GM23338 (cell line): ENCODE data around the gene DUSP15. TPM values are rescaled to one million over a fixed set of nuclear protein-coding genes. Genes with fewer than 3 reads are reported as not detected.
A peak's percentile ranks its signal among the peaks of the same experiment; 100 is the strongest.

Source experiments
- ATAC-seq: fragments of 200-7000 bp; cut with Tn5 transposase; 3 replicates; pipeline ENCODE4 v1.9.1; 2020
- DNase-seq: peaks from one replicate; pipeline ENCODE4 v3.0.0-alpha.2; 2015; ENCODE audit warnings: low spot score
- H2AFZ ChIP-seq: fragments of 200-600 bp; sonication (generic); 2 replicates; pipeline ENCODE4 v1.8.0; 2016; ENCODE audit warnings: antibody characterized with exemption, mild to moderate bottlenecking, moderate library complexity
- H3F3A ChIP-seq: fragments of 200-600 bp; sonication (generic); replicated peaks from 2 replicates; pipeline ENCODE4 v1.8.0; 2017; ENCODE audit warnings: antibody characterized with exemption, mixed run types, low read depth
- H3K27ac ChIP-seq: fragments of 200-600 bp; sonication (generic); 2 replicates; pipeline ENCODE4 v1.6.1; 2016; ENCODE audit warnings: low read depth
- H3K27me3 ChIP-seq: fragments of 200-600 bp; sonication (generic); 2 replicates; pipeline ENCODE4 v1.8.0; 2016; ENCODE audit warnings: mild to moderate bottlenecking, mixed run types, moderate library complexity; ENCODE audit not compliant: insufficient read depth
- H3K36me3 ChIP-seq: fragments of 200-600 bp; sonication (generic); 2 replicates; pipeline ENCODE4 v1.8.0; 2016; ENCODE audit warnings: mild to moderate bottlenecking; ENCODE audit not compliant: insufficient read depth
- H3K4me1 ChIP-seq: fragments of 200-600 bp; sonication (generic); 2 replicates; pipeline ENCODE4 v1.8.0; 2016; ENCODE audit warnings: mild to moderate bottlenecking, moderate library complexity; ENCODE audit not compliant: insufficient read depth
- H3K4me2 ChIP-seq: fragments of 200-600 bp; sonication (generic); 2 replicates; pipeline ENCODE4 v1.7.1; 2017; ENCODE audit warnings: mixed run types
- H3K4me3 ChIP-seq: fragments of 200-600 bp; sonication (generic); 2 replicates; pipeline ENCODE4 v1.6.1; 2016; ENCODE audit warnings: mixed run types
- H3K79me2 ChIP-seq: fragments of 200-600 bp; sonication (generic); replicated peaks from 2 replicates; pipeline ENCODE4 v1.8.0; 2017; ENCODE audit warnings: mild to moderate bottlenecking; ENCODE audit not compliant: insufficient read depth
- H3K9me2 ChIP-seq: fragments of 200-600 bp; sonication (generic); 2 replicates; pipeline ENCODE4 v1.8.0; 2017; ENCODE audit not compliant: insufficient read depth
- H4K20me1 ChIP-seq: fragments of 200-600 bp; sonication (generic); replicated peaks from 2 replicates; pipeline ENCODE4 v1.8.0; 2017; ENCODE audit warnings: mild to moderate bottlenecking; ENCODE audit not compliant: insufficient read depth
- H3K27ac Mint-ChIP-seq: 2 replicates; pipeline ENCODE4 v1.8.0; 2020; ENCODE audit warnings: inconsistent platforms, mild to moderate bottlenecking, moderate library complexity, mixed read lengths
- H3K27me3 Mint-ChIP-seq: 3 replicates; pipeline ENCODE4 v1.8.0; 2022; ENCODE audit warnings: low read depth, mild to moderate bottlenecking, moderate library complexity, mixed read lengths, inconsistent platforms; ENCODE audit not compliant: insufficient read depth, poor library complexity
- H3K36me3 Mint-ChIP-seq: 3 replicates; pipeline ENCODE4 v1.8.0; 2021; ENCODE audit warnings: low read depth, mild to moderate bottlenecking, inconsistent platforms, moderate library complexity, mixed read lengths
- H3K4me1 Mint-ChIP-seq: 3 replicates; pipeline ENCODE4 v1.8.0; 2020; ENCODE audit warnings: mild to moderate bottlenecking, inconsistent platforms, mixed read lengths
- H3K4me3 Mint-ChIP-seq: 3 replicates; pipeline ENCODE4 v1.8.0; 2021; ENCODE audit warnings: moderate library complexity, mild to moderate bottlenecking, inconsistent platforms, mixed read lengths
- H3K9me3 Mint-ChIP-seq: 3 replicates; pipeline ENCODE4 v1.8.0; 2020; ENCODE audit warnings: moderate library complexity, mild to moderate bottlenecking, inconsistent platforms, mixed read lengths
- CTCF ChIP-seq, 2 experiments: fragments of 200-600 bp in 1 of 2; sonication (generic) in 1 of 2; conservative IDR thresholded peaks; 2 replicates each; pipeline versions ENCODE4 v1.5.1 to v1.6.1; 2016 to 2017; ENCODE audit warnings: antibody characterized with exemption in 2 of 2, low read depth in 2 of 2, mild to moderate bottlenecking in 2 of 2, moderate library complexity in 1 of 2
- ETS1 ChIP-seq: IDR thresholded peaks from 2 replicates; pipeline ENCODE4 v1.6.1; 2016; ENCODE audit warnings: antibody characterized with exemption
- EZH2 ChIP-seq: fragments of 200-600 bp; sonication (generic); IDR thresholded peaks from one replicate; pipeline ENCODE4 v1.8.0; 2017; ENCODE audit warnings: antibody characterized with exemption, mild to moderate bottlenecking, low read depth; ENCODE audit not compliant: unreplicated experiment
- POLR2AphosphoS5 ChIP-seq: IDR thresholded peaks from 2 replicates; pipeline ENCODE4 v1.6.1; 2016; ENCODE audit warnings: antibody characterized with exemption, low read depth
- REST ChIP-seq: IDR thresholded peaks from one replicate; pipeline ENCODE4 v1.6.1; 2018; ENCODE audit warnings: antibody characterized with exemption; ENCODE audit not compliant: unreplicated experiment
- STAT1 ChIP-seq: IDR thresholded peaks from one replicate; pipeline ENCODE4 v1.6.1; 2016; ENCODE audit warnings: antibody characterized with exemption; ENCODE audit not compliant: unreplicated experiment
- ZNF114 ChIP-seq: fragments of 250-450 bp; sonication (Bioruptor Pico); IDR thresholded peaks from 2 replicates; pipeline ENCODE4 v1.5.0; 2020; ENCODE audit warnings: mild to moderate bottlenecking, moderate library complexity
- polyA plus RNA-seq: library from polyadenylated mRNA; unstranded; fragments of >200 nt; fragmentation: Nextera tagmentation; extraction: Ambion mirVana; gene quantifications from 2 replicates; pipeline ENCODE4 v1.2.1, GENCODE V29; 2016
- total RNA-seq: library from RNA; depleted of rRNA; stranded (reverse); fragments of >200 nt; shearing (Covaris generic); gene quantifications from 2 replicates; pipeline ENCODE4 v1.2.3, GENCODE V29; 2014

Gene DUSP15
- total and polyA plus RNA-seq, 2 experiments from 2014 or later: 0.61 to 2.8 TPM

- H3K27me3 ChIP-seq: peaks cover 21% of the 10 kb centered on the region
- DNase-seq (no peak), ATAC-seq (no peak)
- H3K27ac Mint-ChIP-seq: no peak overlapping the region
- H3K4me3 Mint-ChIP-seq: no peak overlapping the region
- 0 out of 2 replicates have a peak, but pooled peaks cover 6% of the 10 kb centered on the region for H3F3A ChIP-seq
- H3K4me1 ChIP-seq: peaks cover 4% of the 10 kb centered on the region; the same call in 1 of the 2 replicates
- H3K79me2 ChIP-seq: no peaks in the 10 kb centered on the region
- H2AFZ ChIP-seq: no peak overlapping the region
- H4K20me1 ChIP-seq: no peaks in the 10 kb centered on the region; the same call in 1 of the 2 replicates
- H3K4me3 ChIP-seq: no peak overlapping the region
- peaks cover 36% of the 10 kb centered on the region for H3K9me3 Mint-ChIP-seq
- peaks cover 10% of the 10 kb centered on the region for H3K27me3 Mint-ChIP-seq
- no peaks in the 10 kb centered on the region for H3K36me3 Mint-ChIP-seq
- no peaks in the 10 kb centered on the region for H3K36me3 ChIP-seq
- H3K4me1 Mint-ChIP-seq: peaks cover 5% of the 10 kb centered on the region; the same call in 1 of the 3 replicates
- H3K9me2 ChIP-seq: no peaks in the 10 kb centered on the region
- no peak overlapping the region for H3K4me2 ChIP-seq
- no peak for TF ChIP-seq POLR2AphosphoS5
- TF ChIP-seq ZNF114 (CRISPR knock-in tag): no peak
- TF ChIP-seq ETS1: no peak
- no peak for TF ChIP-seq EZH2
- no peak for TF ChIP-seq REST
- no peak for TF ChIP-seq STAT1
- no peak overlapping the region for H3K27ac ChIP-seq
These were observed 11.6 kb upstream of the DUSP15 start for GRCh38 chr20:31881945-31882344.

- H3K36me3 Mint-ChIP-seq: no peaks in the 10 kb centered on the region; the same call in 2 of the 3 replicates
- Histone ChIP-seq H3K79me2 (no peaks in the 10 kb centered on the region), H3K4me2 (peak overlapping the region; percentile 88), H3K36me3 (no peaks in the 10 kb centered on the region), H3F3A (0 out of 2 replicates have a peak, but pooled peaks cover 6% of the 10 kb centered on the region), H3K4me1 (no peaks in the 10 kb centered on the region), H3K27ac (no peak overlapping the region), H3K4me3 (peak overlapping the region; percentile 71), H4K20me1 (no peaks in the 10 kb centered on the region), H3K27me3 (peaks cover 21% of the 10 kb centered on the region), H3K9me2 (no peaks in the 10 kb centered on the region), H2AFZ (peak overlapping the region; percentile 94)
- H3K4me3 Mint-ChIP-seq: peak overlapping the region; percentile 89
- DNase-seq (peak; percentile 100), ATAC-seq (peak; percentile 99)
- H3K4me1 Mint-ChIP-seq: no peaks in the 10 kb centered on the region
- peaks cover 21% of the 10 kb centered on the region for H3K9me3 Mint-ChIP-seq
- TF ChIP-seq EZH2 (peak; percentile 44), CTCF (conservative IDR thresholded peaks at IDR 0.05; ENCODE audit: low read depth in 2 of 2) (peak; percentile 18 to 21; a peak in 2 of 4 replicates), REST (no peak), POLR2AphosphoS5 (peak; percentile 66)
- peak overlapping the region; percentile 73 for H3K27ac Mint-ChIP-seq
- H3K27me3 Mint-ChIP-seq: peaks cover 10% of the 10 kb centered on the region
These were observed 9.0 kb upstream of the DUSP15 start for GRCh38 chr20:31879143-31879987.
